ENCODE measurements around the gene TSHR.

GRCh38 chr14:80965037-80965436 lies 9.6 kb downstream of the TSHR start:
- TF ChIP-seq CTCF (IDR thresholded peaks at IDR 0.05; ENCODE audit: insufficient read depth, low read length) (no peak), POLR2AphosphoS5 (IDR thresholded peaks at IDR 0.05; ENCODE audit: low read depth) (no peak), REST (IDR thresholded peaks at IDR 0.05; ENCODE audit: insufficient replicate concordance, low read depth) (no peak)

All from HL-60 (cell line).